ENCODE data around the gene DMBX1. TPM values are rescaled to one million over a fixed set of nuclear protein-coding genes. Genes with fewer than 3 reads are reported as not detected.

DMBX1 gene
- total and polyA plus RNA-seq, 2 donors (not counting 1 experiment from before 2014, with no cell fraction given): not detected

DNA sequence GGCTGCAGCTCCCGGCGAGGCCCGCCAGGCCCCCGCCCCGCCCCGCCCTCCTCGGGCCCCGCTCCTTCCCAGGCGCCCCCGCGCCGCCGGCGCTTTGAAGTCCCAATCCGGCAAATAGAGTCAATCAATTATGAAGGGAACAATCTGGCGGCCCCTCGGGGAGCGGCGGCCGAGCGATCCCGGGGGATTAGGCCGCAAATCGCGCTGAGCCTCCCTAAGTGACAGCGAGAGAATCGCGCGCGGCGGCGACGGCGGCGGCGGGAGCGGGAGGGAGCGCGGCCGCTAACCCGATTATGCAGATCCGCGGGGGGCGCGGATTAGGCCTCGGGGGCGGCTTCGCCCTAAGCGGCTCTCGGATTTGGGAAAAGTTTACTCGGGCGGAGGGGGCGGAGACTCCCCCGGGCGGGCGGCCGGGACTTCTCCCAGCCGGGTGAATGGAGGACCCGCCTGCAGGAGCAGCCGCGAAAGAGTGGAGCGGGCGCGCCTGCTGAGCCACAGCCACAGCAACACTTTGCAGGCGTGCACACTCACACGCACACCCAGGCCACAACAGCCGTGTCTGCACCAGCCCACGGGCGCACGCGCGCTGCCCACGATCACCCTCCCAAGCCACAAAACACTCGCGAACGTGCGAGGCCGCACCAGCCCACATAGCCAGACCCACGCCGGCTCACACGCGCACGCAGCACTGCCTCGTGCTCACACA, 23.0 kb upstream of the DMBX1 start:
- Histone ChIP-seq H3K79me2 (ENCODE audit: control insufficient read depth, insufficient read depth, low read length) (no peaks in the 10 kb centered on the region), H3K4me2 (replicated peaks; ENCODE audit: low read depth, low read length, poor library complexity, severe bottlenecking) (peak overlapping the region; percentile 90), H3K4me3 (ENCODE audit: control extremely low read depth in 1 of 5, extremely low read depth in 1 of 5, insufficient read depth in 1 of 5, low read depth in 2 of 5, low read length in 4 of 5) (peak overlapping the region in 4 of 5 experiments; percentile 36 to 60 (median 58)), H3K9me3 (ENCODE audit: control extremely low read depth in 1 of 3, control insufficient read depth in 2 of 3, insufficient read depth in 1 of 3, low read length in 2 of 3) (peaks cover 0 to 5% (median 0%) of the 10 kb centered on the region in 3 donors), H4K20me1 (ENCODE audit: control insufficient read depth, insufficient read depth, low read length, poor library complexity, severe bottlenecking) (no peaks in the 10 kb centered on the region), H3K27ac (ENCODE audit: low read length in 2 of 2) (no peak overlapping the region), H3K9ac (ENCODE audit: low read length) (peak overlapping the region; percentile 67), H2AFZ (ENCODE audit: insufficient read depth, low read depth, low read length, poor library complexity, severe bottlenecking) (peak overlapping the region; percentile 84), H3K4me1 (ENCODE audit: control insufficient read depth in 2 of 2, insufficient read depth in 2 of 2, low read length in 2 of 2) (peaks cover 7 to 9% of the 10 kb centered on the region in 2 donors), H3K27me3 (replicated peaks in 1 of 4; ENCODE audit: control extremely low read depth in 1 of 4, control insufficient read depth in 3 of 4, insufficient read depth in 4 of 4, low read length in 3 of 4) (peaks cover 0 to 49% (median 16%) of the 10 kb centered on the region in 4 experiments), H3K36me3 (replicated peaks in 1 of 2; ENCODE audit: control extremely low read depth in 1 of 2, control insufficient read depth in 1 of 2, extremely low read depth in 1 of 2, insufficient read depth in 2 of 2, low read length in 1 of 2) (no peaks in the 10 kb centered on the region)
- 4% methylated on average over 84 of the region's 84 CpGs for WGBS (ENCODE audit: insufficient coverage)
- Mint-ChIP-seq H3K4me3 (peak overlapping the region; percentile 83), H3K9me3 (ENCODE audit: insufficient read depth) (no peaks in the 10 kb centered on the region), H3K27me3 (peaks cover 65% of the 10 kb centered on the region), H3K27ac (peak overlapping the region; percentile 41), H3K4me1 (peaks cover 11% of the 10 kb centered on the region)
- DNase-seq: no peak
- POLR2A ChIA-PET: no interaction called here
- ATAC-seq (ENCODE audit: low read depth): peak; percentile 24
- peak; percentile 65 for TF ChIP-seq EZH2 (IDR thresholded peaks at IDR 0.05; ENCODE audit: borderline replicate concordance, insufficient read depth, low read depth, low read length, poor library complexity, severe bottlenecking)
- TF ChIP-seq, protein P1, sequence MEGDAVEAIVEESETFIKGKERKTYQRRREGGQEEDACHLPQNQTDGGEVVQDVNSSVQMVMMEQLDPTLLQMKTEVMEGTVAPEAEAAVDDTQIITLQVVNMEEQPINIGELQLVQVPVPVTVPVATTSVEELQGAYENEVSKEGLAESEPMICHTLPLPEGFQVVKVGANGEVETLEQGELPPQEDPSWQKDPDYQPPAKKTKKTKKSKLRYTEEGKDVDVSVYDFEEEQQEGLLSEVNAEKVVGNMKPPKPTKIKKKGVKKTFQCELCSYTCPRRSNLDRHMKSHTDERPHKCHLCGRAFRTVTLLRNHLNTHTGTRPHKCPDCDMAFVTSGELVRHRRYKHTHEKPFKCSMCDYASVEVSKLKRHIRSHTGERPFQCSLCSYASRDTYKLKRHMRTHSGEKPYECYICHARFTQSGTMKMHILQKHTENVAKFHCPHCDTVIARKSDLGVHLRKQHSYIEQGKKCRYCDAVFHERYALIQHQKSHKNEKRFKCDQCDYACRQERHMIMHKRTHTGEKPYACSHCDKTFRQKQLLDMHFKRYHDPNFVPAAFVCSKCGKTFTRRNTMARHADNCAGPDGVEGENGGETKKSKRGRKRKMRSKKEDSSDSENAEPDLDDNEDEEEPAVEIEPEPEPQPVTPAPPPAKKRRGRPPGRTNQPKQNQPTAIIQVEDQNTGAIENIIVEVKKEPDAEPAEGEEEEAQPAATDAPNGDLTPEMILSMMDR (IDR thresholded peaks at IDR 0.05): no peak
- intact Hi-C loops (cut with micrococcal nuclease): no loop called here
- CTCF ChIA-PET: no interaction called here

DNA sequence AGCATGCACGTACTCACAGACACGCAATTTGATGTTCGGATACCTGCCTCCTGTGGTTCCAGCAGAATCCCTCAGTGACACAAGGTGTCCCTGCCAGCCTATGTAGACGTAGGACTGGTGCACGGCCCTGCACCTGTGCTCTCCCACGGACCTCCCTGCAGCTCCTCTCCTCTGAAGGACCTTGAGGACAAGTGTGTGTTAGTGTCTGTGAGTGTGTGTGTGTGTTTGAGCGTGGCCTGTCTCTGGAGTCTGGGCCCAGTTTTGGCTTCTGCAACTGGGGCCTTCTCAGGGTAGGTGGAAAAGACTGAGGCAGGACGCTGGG, 22.5 kb upstream of the DMBX1 start:
- Histone ChIP-seq H3K79me2 (ENCODE audit: control insufficient read depth, insufficient read depth, low read length) (no peaks in the 10 kb centered on the region), H3K27ac (ENCODE audit: low read length in 2 of 2) (no peak overlapping the region), H3K9me3 (ENCODE audit: control extremely low read depth in 1 of 3, control insufficient read depth in 2 of 3, insufficient read depth in 1 of 3, low read length in 2 of 3) (peaks cover 0 to 5% (median 0%) of the 10 kb centered on the region in 3 donors), H4K20me1 (ENCODE audit: control insufficient read depth, insufficient read depth, low read length, poor library complexity, severe bottlenecking) (no peaks in the 10 kb centered on the region), H3K4me3 (ENCODE audit: control extremely low read depth in 1 of 5, extremely low read depth in 1 of 5, insufficient read depth in 1 of 5, low read depth in 2 of 5, low read length in 4 of 5) (peak overlapping the region in 4 of 5 experiments; percentile 36 to 60 (median 58)), H3K27me3 (replicated peaks in 1 of 4; ENCODE audit: control extremely low read depth in 1 of 4, control insufficient read depth in 3 of 4, insufficient read depth in 4 of 4, low read length in 3 of 4) (peaks cover 0 to 49% (median 16%) of the 10 kb centered on the region in 4 experiments), H3K36me3 (replicated peaks in 1 of 2; ENCODE audit: control extremely low read depth in 1 of 2, control insufficient read depth in 1 of 2, extremely low read depth in 1 of 2, insufficient read depth in 2 of 2, low read length in 1 of 2) (no peaks in the 10 kb centered on the region), H3K9ac (ENCODE audit: low read length) (peak overlapping the region; percentile 67), H3K4me2 (replicated peaks; ENCODE audit: low read depth, low read length, poor library complexity, severe bottlenecking) (peak overlapping the region; percentile 90), H2AFZ (ENCODE audit: insufficient read depth, low read depth, low read length, poor library complexity, severe bottlenecking) (peak overlapping the region; percentile 84), H3K4me1 (ENCODE audit: control insufficient read depth in 2 of 2, insufficient read depth in 2 of 2, low read length in 2 of 2) (peaks cover 7 to 9% of the 10 kb centered on the region in 2 donors)
- TF ChIP-seq EZH2 (IDR thresholded peaks at IDR 0.05; ENCODE audit: borderline replicate concordance, insufficient read depth, low read depth, low read length, poor library complexity, severe bottlenecking): no peak
- TF ChIP-seq, protein P1 (IDR thresholded peaks at IDR 0.05): no peak
- 58% methylated on average over 8 of the region's 8 CpGs for WGBS (ENCODE audit: insufficient coverage)
- Mint-ChIP-seq H3K4me3 (peak overlapping the region; percentile 83), H3K4me1 (peaks cover 11% of the 10 kb centered on the region), H3K27ac (no peak overlapping the region), H3K9me3 (ENCODE audit: insufficient read depth) (no peaks in the 10 kb centered on the region), H3K27me3 (peaks cover 60% of the 10 kb centered on the region)
- intact Hi-C loops (cut with micrococcal nuclease): no loop called here
- no peak for DNase-seq
- ChIA-PET POLR2A (no interaction called here), CTCF (no interaction called here)
- ATAC-seq (ENCODE audit: low read depth): no peak
